Activated gamma-delta T cell treated with Interleukin-2 at 50 U/mL for 16 hours (primary cell): Measurements from ENCODE around the gene IGFLR1.

Source experiments
- DNase-seq: peaks from one replicate; pipeline ENCODE4 v3.0.0-alpha.2; 2020

Gene IGFLR1, protein sequence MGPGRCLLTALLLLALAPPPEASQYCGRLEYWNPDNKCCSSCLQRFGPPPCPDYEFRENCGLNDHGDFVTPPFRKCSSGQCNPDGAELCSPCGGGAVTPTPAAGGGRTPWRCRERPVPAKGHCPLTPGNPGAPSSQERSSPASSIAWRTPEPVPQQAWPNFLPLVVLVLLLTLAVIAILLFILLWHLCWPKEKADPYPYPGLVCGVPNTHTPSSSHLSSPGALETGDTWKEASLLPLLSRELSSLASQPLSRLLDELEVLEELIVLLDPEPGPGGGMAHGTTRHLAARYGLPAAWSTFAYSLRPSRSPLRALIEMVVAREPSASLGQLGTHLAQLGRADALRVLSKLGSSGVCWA

DNA sequence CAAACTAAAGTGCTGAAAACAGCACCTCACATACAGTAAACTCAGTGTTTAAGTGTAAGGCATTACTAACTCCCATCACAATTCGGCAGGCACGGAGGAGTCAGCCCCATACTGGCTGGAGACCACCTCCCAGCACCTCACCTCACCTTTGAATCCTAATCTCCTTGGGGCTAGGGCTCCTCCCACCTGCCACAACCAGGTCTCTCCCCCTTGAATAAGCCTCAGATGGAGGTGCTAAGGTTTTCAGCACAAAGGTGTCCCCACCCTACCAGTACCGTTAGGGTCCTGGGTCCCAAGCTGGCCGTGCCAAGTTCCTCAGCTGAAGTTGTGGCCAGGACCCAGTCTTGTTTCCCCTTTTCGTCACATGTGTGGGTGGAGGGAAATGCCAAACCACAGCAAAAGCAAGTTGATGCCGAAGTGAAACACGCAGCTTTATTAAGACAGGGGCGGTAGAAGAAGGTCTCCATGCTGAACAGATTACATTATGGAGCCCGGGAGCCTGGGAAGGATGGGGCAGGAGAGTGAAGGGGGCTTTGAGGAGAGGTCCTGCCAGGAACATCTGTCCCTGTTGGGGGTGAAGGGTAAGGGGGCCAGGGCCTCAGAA, at the start of gene IGFLR1:
Gene IGFLR1, minus strand, starts transcription at position 332 of the 604 bp plus-strand sequence. CDS start 1,272 bp downstream, outside the sequence.
- peak; percentile 66 for DNase-seq

- DNase-seq: no peak
Observed at GRCh38 chr19:35791814-35792279, 49.6 kb upstream of the IGFLR1 start.

GRCh38 chr19:35790981-35791813, 48.9 kb upstream of the IGFLR1 start:
- no peak for DNase-seq

- no peak for DNase-seq
Observed at GRCh38 chr19:35789978-35790944, 48.0 kb upstream of the IGFLR1 start.

DNA sequence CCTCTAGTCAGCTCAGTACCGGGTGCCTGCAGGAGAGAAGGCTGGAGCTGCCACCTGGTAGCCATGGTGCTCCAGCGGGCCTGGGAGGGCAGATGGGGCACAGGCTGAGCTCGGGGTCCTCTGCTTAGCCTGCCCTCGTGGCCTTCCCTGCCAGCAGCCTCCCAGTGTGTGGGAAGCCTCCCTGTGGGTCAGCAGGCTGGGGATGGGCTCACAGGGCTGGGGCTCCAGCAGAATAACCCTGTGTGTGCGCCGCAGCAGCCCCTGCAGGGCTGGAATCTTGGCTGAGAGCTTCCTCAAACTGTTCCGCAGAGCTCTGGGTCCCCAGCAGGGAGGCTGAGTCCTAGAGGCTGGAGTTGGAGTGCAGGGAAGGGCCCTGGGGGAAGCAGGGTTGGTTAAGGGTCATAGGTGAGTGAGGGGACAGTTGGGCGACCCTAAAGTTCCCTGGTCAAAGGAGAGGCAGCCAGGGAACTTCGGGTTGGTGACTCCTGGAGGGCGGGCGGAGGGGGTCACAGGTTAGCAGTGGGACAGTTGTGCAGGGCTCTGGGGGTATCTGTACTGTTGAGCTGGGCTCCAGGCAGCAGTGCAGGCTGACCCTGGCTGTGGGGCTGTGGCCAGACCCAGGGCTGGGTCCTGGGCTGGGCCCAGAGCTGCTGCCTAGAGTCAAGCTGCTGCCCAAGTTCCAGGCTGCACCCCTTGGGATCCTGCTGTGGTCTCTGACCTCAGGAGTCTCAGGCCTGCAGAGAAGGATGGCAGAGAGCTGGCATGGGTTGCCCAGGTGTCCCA, 47.1 kb upstream of the IGFLR1 start:
- DNase-seq: no peak

DNA sequence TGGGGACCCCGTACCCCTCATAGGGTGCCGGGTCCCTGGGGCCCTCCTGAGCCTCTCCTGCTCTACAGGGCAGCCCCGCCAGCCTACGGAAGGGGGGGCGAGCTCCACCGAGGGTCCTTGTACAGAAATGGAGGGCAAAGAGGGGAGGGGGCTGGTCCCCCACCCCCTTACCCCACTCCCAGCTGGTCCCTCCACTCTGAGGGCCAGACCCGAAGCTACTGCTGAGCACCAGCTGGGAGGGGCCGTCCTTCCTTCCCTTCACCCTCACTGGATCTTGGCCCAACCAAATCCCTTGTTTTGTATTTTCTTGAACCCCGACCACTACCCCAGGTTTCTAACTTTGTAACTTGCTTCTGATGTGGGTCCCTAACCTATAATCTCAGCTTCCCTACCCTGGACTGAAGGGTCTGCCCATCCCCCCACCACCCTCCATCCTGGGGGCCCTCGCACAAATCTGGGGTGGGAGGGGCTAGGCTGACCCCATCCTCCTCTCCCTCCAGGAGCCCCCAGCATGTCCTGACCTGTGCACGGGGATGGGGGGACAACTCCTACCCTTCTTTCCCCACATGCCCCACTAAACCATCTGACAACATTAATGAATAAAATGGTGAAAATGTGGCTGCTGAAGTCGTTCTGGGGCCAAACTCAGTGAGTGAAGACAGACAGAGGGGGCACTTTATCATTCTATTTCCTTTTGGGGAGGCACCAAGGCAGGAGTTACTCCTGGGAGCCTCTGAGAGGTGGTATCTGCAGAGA, 46.1 kb upstream of the IGFLR1 start:
- no peak for DNase-seq

GRCh38 chr19:35787227-35787799, 45.1 kb upstream of the IGFLR1 start:
- DNase-seq: no peak

DNA sequence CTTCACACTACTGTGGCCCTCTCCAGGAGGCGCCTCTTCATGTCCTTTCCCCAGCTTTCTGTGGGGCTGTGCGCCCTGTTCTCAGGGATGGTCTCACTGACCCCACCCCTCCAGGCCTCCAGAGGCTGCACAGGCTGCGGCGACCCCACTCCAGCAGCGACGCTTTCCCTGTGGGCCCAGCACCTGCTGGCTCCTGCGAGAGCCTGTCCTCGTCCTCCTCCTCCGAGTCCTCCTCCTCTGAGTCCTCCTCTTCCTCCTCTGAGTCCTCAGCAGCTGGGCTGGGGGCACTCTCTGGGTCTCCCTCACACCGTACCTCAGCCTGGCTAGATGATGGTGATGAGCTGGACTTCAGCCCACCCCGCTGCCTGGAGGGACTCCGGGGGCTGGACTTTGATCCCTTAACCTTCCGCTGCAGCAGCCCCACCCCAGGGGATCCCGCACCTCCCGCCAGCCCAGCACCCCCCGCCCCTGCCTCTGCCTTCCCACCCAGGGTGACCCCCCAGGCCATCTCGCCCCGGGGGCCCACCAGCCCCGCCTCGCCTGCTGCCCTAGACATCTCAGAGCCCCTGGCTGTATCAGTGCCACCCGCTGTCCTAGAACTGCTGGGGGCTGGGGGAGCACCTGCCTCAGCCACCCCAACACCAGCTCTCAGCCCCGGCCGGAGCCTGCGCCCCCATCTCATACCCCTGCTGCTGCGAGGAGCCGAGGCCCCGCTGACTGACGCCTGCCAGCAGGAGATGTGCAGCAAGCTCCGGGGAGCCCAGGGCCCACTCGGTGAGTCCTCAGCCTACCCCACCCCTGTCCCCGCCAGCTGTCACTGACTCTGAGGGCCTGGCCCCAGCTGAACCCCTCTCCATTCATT, 44.3 kb upstream of the IGFLR1 start:
- no peak for DNase-seq

DNA sequence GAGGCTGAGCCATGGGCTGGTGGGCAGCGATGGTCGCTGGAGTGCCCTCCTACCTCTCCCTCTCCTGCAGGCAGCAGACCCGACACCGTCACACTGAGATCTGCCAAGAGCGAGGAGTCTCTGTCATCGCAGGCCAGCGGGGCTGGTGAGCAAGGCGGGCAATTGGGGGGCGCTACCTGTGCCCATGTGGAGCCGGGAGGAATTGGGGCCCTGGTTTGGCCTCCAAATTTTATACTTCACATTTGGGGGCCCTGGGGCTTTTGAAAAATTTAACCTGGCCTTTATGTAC, 43.0 kb upstream of the IGFLR1 start:
- DNase-seq: no peak

- no peak for DNase-seq
Observed at GRCh38 chr19:35784503-35785338, 42.5 kb upstream of the IGFLR1 start.

DNA sequence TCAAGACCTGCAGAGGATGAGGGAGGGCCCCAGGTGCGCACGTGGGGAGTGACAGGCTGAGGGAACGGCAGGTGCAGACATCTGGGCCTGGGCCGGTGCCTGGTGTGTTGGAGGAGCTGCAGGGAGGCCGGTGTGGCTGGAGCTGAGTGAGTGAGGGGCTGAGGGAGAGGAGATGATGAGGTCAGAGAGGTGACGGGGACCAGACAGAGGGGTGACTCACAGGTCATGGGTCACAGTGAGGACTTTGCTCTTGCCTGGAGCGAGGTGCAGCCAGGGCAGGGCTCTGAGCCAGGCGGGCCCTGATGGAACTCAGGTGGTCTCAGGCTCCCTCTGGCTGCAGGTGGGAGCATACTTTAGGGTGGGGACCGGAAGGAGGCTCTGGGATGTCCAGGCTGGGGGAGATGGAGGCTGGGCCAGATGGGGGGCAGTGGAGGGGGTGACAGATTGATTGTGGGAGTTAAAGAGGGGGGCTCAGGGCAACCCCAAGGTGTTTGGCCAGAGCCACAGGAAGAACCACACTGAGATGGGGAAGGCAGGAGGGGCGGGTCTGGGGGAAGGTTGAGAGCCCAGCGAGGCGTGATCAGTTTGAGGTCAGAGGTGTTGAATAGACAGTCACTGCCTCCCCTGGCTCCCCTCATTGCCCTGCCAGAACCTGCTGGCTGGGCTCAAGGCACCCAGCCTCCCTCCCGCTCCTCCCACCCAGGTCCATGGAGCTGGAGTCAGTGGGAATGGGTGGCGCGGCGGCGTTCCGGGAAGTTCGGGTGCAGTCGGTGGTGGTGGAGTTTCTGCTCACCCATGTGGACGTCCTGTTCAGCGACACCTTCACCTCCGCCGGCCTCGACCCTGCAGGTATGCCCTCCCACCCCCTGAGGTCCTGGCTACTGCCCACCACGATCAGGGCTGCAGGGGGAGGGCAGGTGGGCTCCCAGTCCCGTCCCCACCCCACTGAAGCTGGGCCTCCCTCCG, 41.5 kb upstream of the IGFLR1 start:
- DNase-seq: no peak

DNA sequence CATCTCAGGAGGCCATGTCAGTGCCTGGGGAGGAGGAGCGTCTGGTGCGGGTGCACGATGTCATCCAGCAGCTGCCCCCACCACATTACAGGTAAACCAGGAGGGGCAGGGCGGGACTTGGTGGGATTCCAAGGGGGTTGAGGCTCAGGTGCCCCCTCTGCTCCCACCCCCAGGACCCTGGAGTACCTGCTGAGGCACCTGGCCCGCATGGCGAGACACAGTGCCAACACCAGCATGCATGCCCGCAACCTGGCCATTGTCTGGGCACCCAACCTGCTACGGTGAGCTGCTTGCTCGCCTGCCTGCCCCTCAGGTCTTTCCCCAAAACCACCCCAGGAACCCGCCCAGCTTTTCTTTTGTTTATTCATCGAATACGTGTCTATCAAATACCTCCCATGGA, 40.3 kb upstream of the IGFLR1 start:
- DNase-seq: no peak

GRCh38 chr19:35781650-35782049, 39.4 kb upstream of the IGFLR1 start:
- DNase-seq: no peak

GRCh38 chr19:35780717-35781116, 38.5 kb upstream of the IGFLR1 start:
- DNase-seq: no peak

- no peak for DNase-seq
Observed at GRCh38 chr19:35780058-35780457, 37.8 kb upstream of the IGFLR1 start.

- DNase-seq: no peak
Observed at GRCh38 chr19:35779033-35779432, 36.8 kb upstream of the IGFLR1 start.

- DNase-seq: no peak
Observed at GRCh38 chr19:35777961-35778360, 35.7 kb upstream of the IGFLR1 start.
